HG03066 (cell line): ENCODE results near the gene PBX1.
"Not testable (repeated sequence)": the region's sequence is repeated elsewhere in the genome, so short reads cannot be mapped to it uniquely, and the experiment has no call there.

Source experiments
- ATAC-seq: cut with Tn5 transposase; IDR thresholded peaks from one replicate; pipeline ENCODE4 v1.9.1; 2021; ENCODE audit warnings: low read depth; ENCODE audit not compliant: unreplicated experiment

Gene PBX1

GRCh38 chr1:164636757-164637156, 77.8 kb downstream of the PBX1 start:
- no peak for ATAC-seq

GRCh38 chr1:164637461-164638375, 78.7 kb downstream of the PBX1 start:
- ATAC-seq = no peak

- no peak for ATAC-seq
These were observed 79.7 kb downstream of the PBX1 start for GRCh38 chr1:164638492-164639202.

GRCh38 chr1:164640686-164641352, 81.8 kb downstream of the PBX1 start:
- no peak for ATAC-seq

- no peak for ATAC-seq
These were observed 82.4 kb downstream of the PBX1 start for GRCh38 chr1:164641353-164641730.

GRCh38 chr1:164643018-164643417, 84.0 kb downstream of the PBX1 start:
- ATAC-seq = no peak

GRCh38 chr1:164644268-164644667, 85.3 kb downstream of the PBX1 start:
- ATAC-seq = no peak

- ATAC-seq = no peak
These were observed 86.0 kb downstream of the PBX1 start for GRCh38 chr1:164644774-164645644.

- ATAC-seq = no peak
These were observed 86.9 kb downstream of the PBX1 start for GRCh38 chr1:164645921-164646320.

- ATAC-seq = no peak
These were observed 88.2 kb downstream of the PBX1 start for GRCh38 chr1:164647211-164647610.

- no peak for ATAC-seq
These were observed 89.7 kb downstream of the PBX1 start for GRCh38 chr1:164648636-164649035.

GRCh38 chr1:164649146-164649545, 90.2 kb downstream of the PBX1 start:
- no peak for ATAC-seq

GRCh38 chr1:164650531-164650930, 91.5 kb downstream of the PBX1 start:
- no peak for ATAC-seq

GRCh38 chr1:164651351-164651951, 92.5 kb downstream of the PBX1 start:
- ATAC-seq = no peak

GRCh38 chr1:164652969-164653368, 94.0 kb downstream of the PBX1 start:
- not testable (repeated sequence) for ATAC-seq

- ATAC-seq = no peak
These were observed 94.7 kb downstream of the PBX1 start for GRCh38 chr1:164653705-164654104.

GRCh38 chr1:164654200-164654599, 95.2 kb downstream of the PBX1 start:
- ATAC-seq = no peak

GRCh38 chr1:164658864-164659263, 99.9 kb downstream of the PBX1 start:
- ATAC-seq = no peak

- ATAC-seq = no peak
These were observed 100.8 kb downstream of the PBX1 start for GRCh38 chr1:164659621-164660411.
